Measurements from ENCODE around the gene ZNF816. TPM values are rescaled to one million over a fixed set of nuclear protein-coding genes. Genes with fewer than 3 reads are reported as not detected.

Gene ZNF816
- total RNA-seq, 1 donor from 2014 or later: 14.8 TPM

DNA sequence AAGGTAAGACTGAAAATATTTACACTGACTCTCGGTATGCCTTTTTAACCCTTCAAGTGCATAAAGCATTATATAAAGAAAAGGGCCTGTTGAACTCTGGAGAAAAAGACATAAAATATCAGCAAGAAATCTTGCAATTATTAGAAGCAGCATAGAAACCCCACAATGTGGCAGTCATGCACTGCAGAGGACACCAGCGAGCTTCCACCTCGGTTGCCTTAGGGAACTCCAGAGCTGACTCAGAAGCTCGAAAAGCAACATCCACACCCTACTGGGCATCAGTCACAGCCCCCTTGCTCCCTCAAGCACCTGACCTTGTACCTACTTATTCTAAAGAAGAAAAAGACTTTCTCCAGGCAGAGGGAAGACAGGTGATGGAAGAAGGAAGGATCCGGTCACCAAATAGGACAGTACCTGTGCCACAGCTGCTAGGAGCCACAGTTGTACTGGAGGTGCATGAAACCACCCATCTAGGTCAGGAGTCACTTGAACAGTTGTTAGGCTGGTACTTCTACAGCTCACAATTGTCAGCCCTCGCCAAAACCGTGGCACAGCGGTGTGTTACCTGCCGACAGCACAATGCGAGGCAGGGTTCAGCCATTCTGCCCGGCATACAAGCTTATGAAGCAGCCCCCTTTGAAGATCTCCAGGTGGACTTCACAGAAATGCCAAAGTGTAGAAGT, 2.9 kb downstream of the ZNF816 start:
- Mint-ChIP-seq H3K9me3 (peaks cover 23% of the 10 kb centered on the region), H3K27ac (no peak overlapping the region), H3K4me3 (no peak overlapping the region), H3K4me1 (peaks cover 27% of the 10 kb centered on the region), H3K36me3 (peaks cover 58% of the 10 kb centered on the region), H3K27me3 (ENCODE audit: low read depth) (no peaks in the 10 kb centered on the region)
- no peak for TF ChIP-seq CTCF (IDR thresholded peaks at IDR 0.05; ENCODE audit: unreplicated experiment)
- no peak for DNase-seq (ENCODE audit: low spot score in 2 of 2, unreplicated experiment in 2 of 2)

- H3K4me1 Mint-ChIP-seq: peaks cover 16% of the 10 kb centered on the region
- peaks cover 71% of the 10 kb centered on the region for H3K36me3 Mint-ChIP-seq
- H3K27me3 Mint-ChIP-seq (ENCODE audit: low read depth): no peaks in the 10 kb centered on the region
- TF ChIP-seq CTCF (IDR thresholded peaks at IDR 0.05; ENCODE audit: unreplicated experiment): no peak
- no peak overlapping the region for H3K4me3 Mint-ChIP-seq
- DNase-seq (ENCODE audit: low spot score in 2 of 2, unreplicated experiment in 2 of 2): no peak
- peaks cover 26% of the 10 kb centered on the region for H3K9me3 Mint-ChIP-seq
- H3K27ac Mint-ChIP-seq: no peak overlapping the region
These were observed 5.1 kb downstream of the ZNF816 start for GRCh38 chr19:52957591-52957990.

- Mint-ChIP-seq H3K9me3 (peaks cover 33% of the 10 kb centered on the region), H3K4me3 (no peak overlapping the region)
- DNase-seq (ENCODE audit: low spot score in 2 of 2, unreplicated experiment in 2 of 2): no peak
These were observed 5.8 kb downstream of the ZNF816 start for GRCh38 chr19:52956917-52957316.

GRCh38 chr19:52949422-52949821, 13.3 kb downstream of the ZNF816 start:
- peaks cover 15% of the 10 kb centered on the region for H3K4me1 Mint-ChIP-seq
- peaks cover 34% of the 10 kb centered on the region for H3K9me3 Mint-ChIP-seq
- H3K4me3 Mint-ChIP-seq: no peak overlapping the region
- no peaks in the 10 kb centered on the region for H3K27me3 Mint-ChIP-seq (ENCODE audit: low read depth)
- H3K36me3 Mint-ChIP-seq: peaks cover 59% of the 10 kb centered on the region
- DNase-seq (ENCODE audit: low spot score in 2 of 2, unreplicated experiment in 2 of 2): no peak
- no peak for TF ChIP-seq CTCF (IDR thresholded peaks at IDR 0.05; ENCODE audit: unreplicated experiment)
- H3K27ac Mint-ChIP-seq: no peak overlapping the region

More at GRCh38 chr19:52956917-52957316, 5.8 kb downstream of the ZNF816 start:
- H3K27me3 Mint-ChIP-seq (ENCODE audit: low read depth): no peaks in the 10 kb centered on the region
- peaks cover 12% of the 10 kb centered on the region for H3K4me1 Mint-ChIP-seq
- no peak overlapping the region for H3K27ac Mint-ChIP-seq
- H3K36me3 Mint-ChIP-seq: peaks cover 78% of the 10 kb centered on the region
- no peak for TF ChIP-seq CTCF (IDR thresholded peaks at IDR 0.05; ENCODE audit: unreplicated experiment)

GRCh38 chr19:52948025-52948770, 14.5 kb downstream of the ZNF816 start:
- TF ChIP-seq CTCF (IDR thresholded peaks at IDR 0.05; ENCODE audit: unreplicated experiment): no peak
- Mint-ChIP-seq H3K27me3 (ENCODE audit: low read depth) (no peaks in the 10 kb centered on the region), H3K36me3 (peaks cover 55% of the 10 kb centered on the region), H3K4me3 (no peak overlapping the region), H3K9me3 (peaks cover 34% of the 10 kb centered on the region), H3K27ac (no peak overlapping the region), H3K4me1 (peaks cover 23% of the 10 kb centered on the region)
- DNase-seq (ENCODE audit: low spot score in 2 of 2, unreplicated experiment in 2 of 2): no peak

All from mesothelial cell of epicardium (in vitro differentiated cells).